Muscle of back (tissue), 11 donors: ENCODE data around the gene MELTF. TPM values are rescaled to one million over a fixed set of nuclear protein-coding genes. Genes with fewer than 3 reads are reported as not detected.

Experiments
- DNase-seq, 3 donors: peaks; one replicate each; pipeline versions ENCODE4 v3.0.0 to v3.0.0-alpha.2; 2013
- polyA plus RNA-seq, 10 donors: library from polyadenylated mRNA; unstranded; fragments of 120-200 nt; gene quantifications; one replicate each; pipeline ENCODE4 v1.2.1, GENCODE V29; 2013; ENCODE audit not compliant: insufficient read length in 10 of 10

Gene MELTF
- polyA plus RNA-seq, 10 donors: 4.3 to 11.1 (median 6.7) TPM

DNA sequence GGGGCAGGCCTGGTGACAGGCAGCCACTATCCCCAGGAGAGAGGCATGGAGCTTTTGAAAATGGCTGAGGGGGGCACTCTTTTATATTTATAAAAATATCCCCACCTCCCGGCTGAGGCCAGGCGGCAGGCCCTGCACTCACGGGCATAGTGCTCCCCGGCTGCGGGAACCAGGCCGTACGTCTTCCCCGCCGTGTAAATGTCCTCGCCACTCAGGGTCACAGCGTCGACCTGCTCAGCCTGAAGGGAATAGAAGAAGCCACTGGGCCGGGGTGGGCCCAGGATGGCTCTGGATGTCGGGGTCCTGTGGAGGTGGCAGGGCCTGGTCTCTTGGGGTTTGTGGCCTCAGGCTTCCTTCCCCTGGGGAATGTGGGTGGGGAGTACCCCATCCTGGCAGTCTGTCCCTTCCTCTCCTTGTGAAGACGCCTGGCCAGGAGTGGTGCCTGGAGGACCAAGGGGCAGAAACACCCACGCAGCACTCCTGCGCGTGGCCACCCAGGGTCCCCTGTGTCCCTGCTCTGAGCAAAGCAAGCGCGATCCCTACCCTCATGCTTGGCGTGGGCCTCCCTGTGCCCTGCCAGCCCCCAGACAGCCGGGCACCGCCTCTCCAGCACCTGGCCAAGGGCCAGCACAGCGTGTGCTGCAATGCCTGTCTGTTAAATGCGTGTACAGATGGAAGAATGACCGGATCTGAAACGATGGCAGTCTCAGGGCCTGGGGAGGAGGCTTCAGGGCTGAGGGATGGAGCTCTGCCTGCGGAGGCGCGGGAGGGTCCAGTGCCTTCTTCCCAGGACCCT is 18.9 kb downstream of the MELTF start:
- DNase-seq: no peak

GRCh38 chr3:197009532-197010019 is 20.0 kb downstream of the MELTF start:
- DNase-seq: no peak

DNA sequence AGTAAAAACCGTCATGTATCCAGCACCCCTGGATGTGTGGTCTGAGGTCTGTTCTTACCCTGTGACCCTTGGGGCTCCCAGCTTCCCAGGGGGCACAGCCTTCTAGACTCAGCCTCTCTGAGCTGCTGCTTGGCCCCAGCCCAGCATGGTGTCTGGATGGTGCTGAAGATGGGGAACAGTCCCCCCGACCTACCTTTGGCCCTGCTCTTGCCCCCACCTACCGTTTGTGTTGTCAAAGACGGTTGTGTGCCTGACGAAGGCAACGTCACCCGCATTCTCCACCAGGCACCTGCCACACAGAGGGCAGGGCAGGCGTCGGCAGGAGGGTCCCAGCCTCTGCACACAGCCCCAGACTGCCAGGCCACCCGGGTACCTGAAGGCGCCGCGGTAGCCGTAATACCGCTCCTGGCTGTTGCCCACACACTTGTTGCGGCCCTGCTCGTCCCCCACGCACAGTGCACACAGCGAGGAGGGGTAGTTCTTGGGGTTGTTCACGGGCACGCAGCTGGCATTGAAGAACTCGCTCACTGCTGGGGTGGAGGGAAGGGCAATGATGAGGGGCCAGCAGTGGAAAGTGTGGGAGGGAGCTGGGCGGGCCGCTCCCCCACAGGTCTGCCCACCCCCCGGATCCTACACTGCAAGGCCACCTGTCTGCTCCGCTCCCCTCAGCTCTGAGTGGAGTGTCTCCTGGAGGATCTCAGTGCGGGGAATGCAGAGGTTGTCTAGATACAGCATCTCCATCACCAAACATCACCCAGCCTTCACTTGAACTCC is 21.0 kb downstream of the MELTF start:
- DNase-seq: no peak

- no peak for DNase-seq
Observed at GRCh38 chr3:197007953-197008352, 21.7 kb downstream of the MELTF start.

DNA sequence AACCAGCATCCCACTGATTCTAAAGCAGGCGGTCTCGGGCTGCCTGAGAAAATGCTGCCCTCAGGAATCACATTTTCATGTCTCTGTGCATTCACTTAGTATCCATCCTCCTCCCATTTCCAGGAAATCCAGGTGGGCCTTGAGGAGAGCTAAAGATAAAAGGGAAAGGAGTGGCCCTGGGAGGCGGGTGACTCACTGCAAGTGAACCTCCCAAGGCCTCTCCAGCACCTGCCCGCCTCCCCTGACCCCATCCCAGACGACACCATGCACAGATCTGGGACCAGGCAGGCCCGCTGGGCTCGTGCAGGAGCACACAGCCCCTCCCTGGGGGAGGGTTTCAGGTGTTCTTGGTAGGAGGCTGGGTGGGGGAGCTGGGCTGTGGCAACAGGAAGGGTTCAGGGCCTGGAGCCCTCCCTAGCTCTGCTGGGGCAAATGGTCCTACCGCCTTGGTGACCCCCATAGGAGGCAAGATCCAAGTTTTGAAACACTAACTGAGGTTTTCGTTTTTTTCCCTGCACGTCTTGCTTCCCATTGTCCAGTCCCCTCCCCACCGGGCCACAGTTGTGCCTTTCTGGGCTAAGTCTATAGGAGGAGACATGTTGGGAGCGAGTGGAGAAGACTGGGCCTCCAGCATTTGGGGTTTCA is 22.2 kb downstream of the MELTF start:
- no peak for DNase-seq

DNA sequence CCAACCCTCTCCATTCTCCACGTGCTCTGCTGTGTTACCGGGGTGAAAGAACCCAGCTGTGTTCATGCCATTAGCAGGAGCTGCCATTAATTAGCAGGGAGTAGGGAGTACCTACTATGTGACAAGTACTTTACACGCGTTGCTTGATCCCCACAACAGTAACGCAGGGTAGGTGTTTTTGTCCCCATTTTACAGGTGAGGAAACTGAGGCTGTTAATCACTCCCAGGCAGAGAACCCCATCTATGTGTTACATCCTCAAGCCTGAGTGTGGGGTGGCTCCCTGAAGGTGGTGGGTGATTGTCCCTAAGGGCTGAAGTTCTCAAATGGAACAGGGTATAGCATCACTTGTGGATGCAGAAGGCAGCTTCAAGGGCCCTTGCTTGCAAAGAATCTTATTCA is 22.8 kb downstream of the MELTF start:
- DNase-seq: no peak

DNA sequence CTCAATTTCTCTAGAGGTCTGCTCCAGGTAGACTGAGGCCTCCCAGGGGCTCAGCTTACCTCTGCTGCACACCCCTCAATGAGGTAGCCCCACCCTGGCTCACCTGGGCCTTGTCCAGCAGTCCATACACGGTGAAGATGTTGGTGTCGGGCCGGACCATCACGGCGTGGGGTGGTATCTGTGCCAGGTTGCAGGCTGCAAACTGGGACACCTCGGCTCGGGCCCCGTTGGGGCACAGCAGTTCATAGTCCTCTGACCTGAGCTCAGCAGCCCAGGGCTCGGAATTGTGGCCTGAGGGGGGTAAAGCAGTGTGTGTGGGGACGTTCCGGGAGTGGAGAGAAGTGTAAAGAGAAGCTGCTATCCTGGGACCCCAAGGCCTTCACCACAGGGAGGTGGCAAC is 23.2 kb downstream of the MELTF start:
- DNase-seq: no peak

- DNase-seq: peak in 1 of 3 donors; percentile 68
Observed at GRCh38 chr3:197003461-197004385, 25.9 kb downstream of the MELTF start.

- peak; percentile 59 to 84 (median 68) for DNase-seq
Observed at GRCh38 chr3:197002701-197003454, 26.7 kb downstream of the MELTF start.

DNA sequence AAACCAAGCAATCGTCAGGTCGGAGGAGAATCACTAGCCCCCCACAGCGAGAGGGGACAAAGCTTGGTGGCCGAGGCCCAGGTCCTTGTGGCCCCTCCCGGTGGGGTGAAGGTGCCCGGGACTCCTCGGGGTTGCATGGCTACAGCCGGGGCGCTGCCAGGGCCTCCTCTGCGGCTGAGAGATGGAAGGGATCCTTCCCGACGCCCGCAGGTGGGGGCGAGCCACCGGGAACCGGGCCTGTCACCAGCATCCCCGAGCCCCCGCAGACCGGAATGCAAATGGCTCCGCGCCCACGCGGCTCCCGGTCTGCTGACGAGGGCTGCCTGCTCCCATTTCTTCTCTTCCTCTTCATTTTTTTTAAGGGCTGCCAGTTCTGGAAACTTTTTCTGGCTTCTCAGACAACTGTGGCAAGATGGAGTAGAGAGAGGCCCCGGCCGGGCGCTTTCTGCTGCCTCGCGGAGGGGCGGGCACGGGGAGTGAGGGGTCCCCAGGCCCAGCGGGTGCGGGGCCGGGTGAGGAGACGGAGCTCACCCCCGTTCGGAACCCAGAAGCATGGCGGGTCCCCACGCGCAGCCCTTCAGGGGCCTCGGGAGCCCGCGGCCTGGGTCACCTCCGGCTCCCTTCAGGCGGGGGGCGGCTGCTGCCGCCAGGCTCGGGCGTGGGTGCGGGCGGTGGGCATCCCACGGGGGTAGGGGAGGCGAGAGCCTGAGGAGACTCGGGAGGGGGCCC is 27.5 kb downstream of the MELTF start:
- peak in 2 of 3 donors; percentile 23 to 66 for DNase-seq

DNA sequence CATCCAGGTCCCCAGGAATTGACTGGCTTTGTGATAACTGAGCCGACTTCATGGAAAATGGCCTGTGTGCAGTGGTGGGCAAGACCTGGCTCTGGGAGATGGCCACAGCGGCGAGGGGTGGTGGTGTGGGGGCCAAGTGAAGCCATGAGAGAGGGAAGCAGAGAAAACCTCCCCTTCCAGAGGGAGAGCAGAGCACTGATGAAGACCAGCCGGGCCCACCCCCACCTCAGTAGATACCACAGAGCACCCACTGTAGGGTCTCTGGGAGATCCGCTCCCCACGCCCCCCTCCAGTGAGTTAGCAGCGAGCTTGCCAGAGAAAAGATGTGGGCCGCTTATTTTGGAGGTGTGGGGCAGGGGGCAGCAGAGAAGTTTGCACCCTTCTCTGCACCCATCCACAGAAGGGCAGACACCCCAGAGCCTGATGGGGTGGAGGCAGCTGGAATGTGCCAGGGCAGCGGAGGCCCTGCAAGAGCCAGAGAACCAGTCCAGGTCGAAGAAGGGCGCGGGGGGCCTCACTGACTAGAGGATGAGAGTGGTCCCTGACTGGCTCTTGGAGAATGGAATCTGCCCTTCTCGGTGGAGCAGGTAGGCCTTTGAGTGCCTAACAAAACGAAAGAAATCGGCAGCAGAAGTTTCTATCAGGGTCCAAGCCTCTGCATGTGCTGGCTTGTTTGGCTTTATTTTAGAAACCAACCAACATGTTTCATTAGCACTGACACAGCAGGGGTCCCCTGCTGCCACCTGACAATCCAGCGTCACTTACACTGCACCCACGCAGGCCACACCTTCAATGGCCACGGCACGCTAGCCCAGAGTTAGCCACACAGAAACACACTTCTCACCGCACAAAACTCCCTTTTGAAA is 28.3 kb downstream of the MELTF start:
- no peak for DNase-seq

GRCh38 chr3:197000211-197000610 is 29.4 kb downstream of the MELTF start:
- DNase-seq: no peak

DNA sequence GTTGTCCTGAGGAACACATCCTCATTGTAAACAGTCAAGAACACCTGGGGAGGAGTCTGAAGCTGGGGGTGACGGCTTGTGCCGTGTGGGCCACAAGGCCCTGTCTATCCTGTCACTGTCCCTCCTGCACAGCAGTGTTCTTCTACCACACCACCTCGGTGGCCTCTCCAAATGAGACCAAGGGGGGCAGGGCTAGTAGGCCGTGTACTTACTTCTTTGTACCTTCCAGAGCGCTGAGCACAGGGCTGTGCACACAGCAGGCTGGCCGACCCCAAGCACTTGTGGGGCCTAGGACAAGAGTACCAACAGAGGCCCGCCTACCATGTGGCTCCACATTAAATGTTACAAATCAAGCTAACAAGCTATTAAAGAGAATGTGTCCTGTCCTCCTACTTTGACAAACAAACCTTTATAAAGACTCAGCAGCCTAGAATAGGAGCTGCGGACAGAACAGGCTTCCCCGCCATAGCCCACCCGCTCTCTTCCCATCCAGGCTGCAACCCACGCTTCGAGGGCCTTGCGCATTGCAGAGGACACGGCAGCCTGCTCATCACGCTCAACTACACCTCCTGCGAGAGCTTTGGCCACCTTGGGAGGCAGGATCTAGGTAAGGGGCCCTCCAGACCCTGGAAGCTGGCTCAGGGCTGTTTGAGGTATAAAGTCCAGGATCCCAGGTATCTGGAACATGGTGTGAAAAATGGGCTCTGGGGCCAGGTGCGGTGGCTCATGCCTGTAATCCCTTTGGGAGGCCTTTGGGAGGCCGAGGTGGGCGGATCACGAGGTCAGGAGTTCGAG is 30.5 kb downstream of the MELTF start:
- DNase-seq: no peak

- DNase-seq: no peak
Observed at GRCh38 chr3:196997311-196997710, 32.3 kb downstream of the MELTF start.

DNA sequence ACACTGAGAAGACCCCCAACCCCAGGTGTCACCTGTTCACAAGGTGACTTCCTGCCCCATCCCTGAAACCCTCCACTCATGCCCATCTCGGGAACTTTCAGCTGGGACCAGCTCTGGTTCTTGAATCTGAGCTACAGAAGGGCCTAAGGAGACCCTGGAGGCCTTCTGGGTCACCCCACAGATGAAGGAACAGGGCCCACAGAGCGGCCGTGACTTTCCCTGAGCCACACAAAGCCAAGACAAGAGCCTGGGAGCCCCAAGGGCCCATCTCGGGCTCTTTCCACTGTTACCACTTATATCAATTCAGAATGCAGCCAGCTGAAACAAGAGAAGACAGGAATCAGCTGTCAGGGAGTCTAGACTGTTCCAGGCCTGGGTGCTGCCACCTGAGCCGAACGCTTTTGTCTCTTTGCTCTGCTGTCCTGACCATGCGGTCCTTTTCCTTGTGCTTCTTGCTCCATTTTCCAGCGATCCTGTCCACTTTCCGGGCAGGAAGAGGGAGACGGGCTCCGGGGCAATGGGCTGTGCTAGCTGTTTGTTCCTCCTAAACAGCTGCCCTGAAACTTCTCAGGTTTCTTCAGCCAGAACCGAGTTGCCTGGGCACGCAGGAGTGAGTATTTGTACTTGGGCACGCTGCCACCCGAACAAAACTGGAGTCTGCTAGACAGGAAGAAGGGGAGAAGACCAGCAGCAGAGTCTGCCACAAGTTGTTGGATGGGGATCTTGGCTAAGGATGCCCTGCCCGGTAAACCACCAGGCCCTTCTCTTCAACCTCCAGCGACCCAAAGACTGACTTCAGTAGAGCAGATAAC is 33.0 kb downstream of the MELTF start:
- no peak for DNase-seq

- DNase-seq: no peak
Observed at GRCh38 chr3:196995646-196996355, 33.8 kb downstream of the MELTF start.
